Suprapubic skin (tissue), 3 donors: Measurements from ENCODE around the gene ZFYVE28.

Experiments
- CTCF ChIP-seq, 2 donors: fragments of 200-600 bp in 1 of 2; fragments of 450-650 bp in 1 of 2; sonication (generic) in 1 of 2; IDR thresholded peaks; one replicate each; pipeline ENCODE4 v1.5.1; 2016 to 2019; ENCODE audit warnings: antibody characterized with exemption in 2 of 2, mild to moderate bottlenecking in 1 of 2, moderate library complexity in 1 of 2
- POLR2AphosphoS5 ChIP-seq, 3 donors: sonication (generic); formaldehyde crosslinking; IDR thresholded peaks; one replicate each; pipeline ENCODE4 v1.6.1; 2017; ENCODE audit warnings: antibody characterized with exemption in 3 of 3

- TF ChIP-seq POLR2AphosphoS5 (IDR thresholded peaks at IDR 0.05), result no peak
- no peak for TF ChIP-seq CTCF (IDR thresholded peaks at IDR 0.05)
Observed at GRCh38 chr4:2305766-2306501, 112.5 kb downstream of the ZFYVE28 start.
